NCI-H446 treated with DMSO at 0.1 percent for 48 hours (cell line): ENCODE data around the gene RTF1.
"Not testable (repeated sequence)": the region's sequence is repeated elsewhere in the genome, so short reads cannot be mapped to it uniquely, and the experiment has no call there.

Experiments
- DNase-seq: peaks from one replicate; lab custom pipeline; 2025; lab: John Stamatoyannopoulos, UW

Gene RTF1

DNA sequence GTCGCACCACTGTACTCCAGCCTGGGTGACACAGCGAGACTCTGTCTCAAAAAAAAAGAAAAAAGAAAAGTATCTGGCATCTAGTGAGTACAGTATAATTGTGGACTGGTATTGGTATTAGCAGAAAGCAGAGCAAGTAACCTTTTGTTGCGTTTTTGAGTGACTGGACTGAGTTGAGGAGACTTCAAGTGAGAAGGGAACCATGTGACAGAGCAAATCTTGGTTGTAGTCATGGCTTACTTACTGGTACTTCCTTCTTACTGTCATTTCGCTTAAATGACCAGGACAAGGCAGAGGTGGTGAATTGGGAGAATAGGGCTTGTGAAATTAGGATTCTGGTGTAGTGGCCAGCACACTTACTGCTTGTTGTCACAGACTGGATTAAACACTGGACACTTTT lies 20.6 kb downstream of the RTF1 start:
- DNase-seq = no peak

GRCh38 chr15:41438206-41438605 lies 21.3 kb downstream of the RTF1 start:
- no peak for DNase-seq

- DNase-seq = not testable (repeated sequence)
Measured at GRCh38 chr15:41438745-41439144, 21.9 kb downstream of the RTF1 start.

DNA sequence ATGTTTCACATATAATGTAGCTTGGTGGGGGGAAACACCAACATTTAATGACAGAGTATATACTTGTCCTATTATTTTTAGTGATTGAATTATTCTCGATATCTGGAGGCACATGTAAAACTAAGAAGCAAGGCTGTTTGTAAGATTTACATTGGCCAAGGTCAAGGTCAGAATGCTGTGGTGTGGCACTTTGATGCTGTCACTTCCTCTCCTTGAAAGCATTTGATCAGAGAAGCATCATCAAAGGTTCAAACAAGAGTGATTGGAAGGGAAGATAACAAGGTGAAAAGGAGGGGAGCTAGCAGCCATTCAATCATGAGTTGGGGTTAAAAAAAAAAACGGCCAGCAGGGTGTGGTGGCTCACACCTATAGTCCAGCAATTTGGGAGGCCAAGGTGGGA lies 26.4 kb downstream of the RTF1 start:
- DNase-seq = no peak

DNA sequence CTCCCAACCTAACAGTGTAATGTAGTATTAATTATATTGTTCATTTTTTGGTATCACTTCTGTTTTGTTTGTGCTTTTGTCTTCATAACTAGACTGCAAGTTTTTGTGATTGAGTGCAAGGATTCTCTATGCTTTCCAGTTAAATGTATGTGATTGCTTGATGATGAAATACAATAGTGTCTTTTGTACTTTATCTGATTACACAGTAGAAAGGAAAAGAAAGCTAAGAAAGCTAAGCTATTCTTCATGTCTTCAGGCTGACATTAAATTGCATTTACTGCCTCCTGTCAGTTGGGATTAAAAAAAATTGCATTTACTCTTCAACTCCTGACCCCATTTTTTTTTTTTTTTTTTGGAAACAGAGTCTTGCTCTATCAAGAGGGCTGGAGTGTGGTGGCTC lies 28.5 kb downstream of the RTF1 start:
- DNase-seq = no peak

GRCh38 chr15:41462084-41462795 lies 45.3 kb downstream of the RTF1 start:
- DNase-seq = no peak

DNA sequence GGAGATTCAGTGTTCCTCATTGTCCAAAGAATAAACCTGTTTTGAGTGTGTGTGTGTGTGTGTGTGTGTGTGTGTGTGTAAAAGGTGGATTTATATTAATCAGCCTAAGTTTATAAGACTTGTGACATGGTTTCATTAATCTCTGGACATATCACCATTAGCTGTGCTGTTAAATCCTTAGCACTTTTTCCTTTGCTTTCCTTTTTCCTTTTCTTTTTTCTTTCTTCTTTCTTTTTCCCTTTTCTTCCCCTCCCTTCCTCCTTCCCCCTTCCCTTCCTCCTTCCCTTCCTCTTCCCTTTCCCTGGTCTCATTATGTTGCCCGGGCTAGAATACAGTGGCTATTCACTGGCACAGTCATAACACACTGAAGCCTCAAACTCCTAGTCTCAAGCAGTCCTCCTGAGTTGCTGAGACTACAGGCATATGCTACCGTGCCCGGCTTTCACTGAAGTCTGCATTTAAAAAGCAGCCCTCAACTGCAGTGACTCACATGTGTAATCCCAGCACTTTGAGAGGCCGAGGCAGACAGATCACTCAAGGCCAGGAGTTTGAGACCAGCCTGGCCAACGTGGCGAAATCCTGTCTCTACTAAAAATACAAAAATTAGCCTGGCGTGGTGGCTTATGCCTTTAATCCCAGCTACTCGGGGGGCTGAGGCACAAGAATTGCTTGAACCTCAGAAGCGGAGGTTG lies 48.1 kb downstream of the RTF1 start:
- DNase-seq = no peak

GRCh38 chr15:41465822-41466421 lies 49.0 kb downstream of the RTF1 start:
- no peak for DNase-seq

DNA sequence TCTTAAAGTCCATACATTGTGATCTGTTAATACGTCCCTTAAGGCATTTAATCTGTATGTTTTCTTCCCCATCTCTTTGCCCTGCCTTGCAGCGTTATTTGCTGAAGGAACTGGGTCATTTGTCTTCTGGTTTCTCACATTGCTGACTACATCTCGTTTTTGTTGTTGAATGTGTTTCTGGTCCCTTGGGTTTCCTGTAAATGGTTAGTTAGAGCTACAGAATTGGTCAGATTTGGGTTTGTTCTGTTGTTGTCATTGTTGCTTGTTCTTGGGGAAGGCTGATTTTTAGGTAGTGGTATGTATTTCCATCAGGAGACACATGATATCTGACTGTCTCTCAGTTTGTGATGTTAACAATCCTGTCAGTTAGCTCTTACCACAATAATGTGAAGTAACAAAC lies 49.8 kb downstream of the RTF1 start:
- no peak for DNase-seq

DNA sequence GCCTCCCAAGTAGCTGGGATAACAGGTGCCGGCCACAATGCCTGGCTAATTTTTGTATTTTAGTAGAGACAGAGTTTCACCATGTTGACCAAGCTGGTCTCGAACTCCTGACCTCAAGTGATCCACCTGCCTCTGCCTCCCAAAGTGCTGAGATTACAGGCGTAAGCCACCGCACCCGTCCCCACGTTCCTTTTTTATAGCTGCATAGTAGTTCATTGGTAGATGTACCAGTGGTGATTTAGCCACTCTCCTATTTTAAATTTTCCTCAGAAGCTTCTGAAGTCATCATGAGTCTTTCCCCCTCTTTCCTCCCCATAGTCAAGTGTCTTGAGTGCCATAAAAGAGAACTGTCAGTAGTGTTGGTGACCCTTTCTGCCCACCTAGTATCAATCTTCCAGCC lies 52.7 kb downstream of the RTF1 start:
- DNase-seq = not testable (repeated sequence)

GRCh38 chr15:41473418-41473817 lies 56.5 kb downstream of the RTF1 start:
- no peak for DNase-seq

DNA sequence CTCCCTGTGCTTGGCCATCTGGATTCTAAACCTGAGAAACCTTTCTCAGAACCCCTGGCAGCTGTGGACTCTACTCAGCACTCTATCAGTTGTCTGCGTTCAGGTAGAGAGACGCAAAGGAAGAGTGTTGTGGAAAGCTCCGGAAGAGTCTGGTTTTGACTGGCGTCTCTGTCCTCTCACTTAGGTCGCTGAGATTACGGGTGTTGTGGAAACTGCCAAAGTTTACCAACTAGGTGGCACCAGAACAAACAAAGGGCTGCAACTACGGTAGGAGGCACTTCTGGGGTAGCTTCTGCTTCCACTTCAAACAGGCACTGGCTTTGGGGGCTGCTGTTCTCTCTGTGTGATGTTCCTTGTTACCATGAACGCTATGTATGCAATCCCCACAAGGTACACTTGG lies 57.5 kb downstream of the RTF1 start:
- no peak for DNase-seq

DNA sequence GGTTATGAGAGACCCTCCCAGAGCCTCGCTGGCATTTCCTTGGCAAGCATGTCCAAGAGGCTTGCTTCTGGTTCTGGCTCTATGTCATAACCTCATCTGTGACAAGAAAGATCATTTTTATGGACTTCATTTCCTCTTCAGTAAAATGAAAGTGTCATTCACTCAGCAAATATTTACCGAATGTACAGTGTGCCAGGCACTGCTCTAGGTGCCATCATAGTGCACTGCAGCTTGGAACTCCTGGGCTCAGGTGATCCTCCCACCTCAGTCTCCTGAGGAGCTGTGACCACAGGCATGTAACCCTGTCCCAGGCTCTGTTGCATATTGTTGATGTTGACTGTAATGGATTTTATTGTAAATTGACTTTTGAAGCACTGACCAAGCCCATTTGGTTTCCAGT lies 58.0 kb downstream of the RTF1 start:
- no peak for DNase-seq

DNA sequence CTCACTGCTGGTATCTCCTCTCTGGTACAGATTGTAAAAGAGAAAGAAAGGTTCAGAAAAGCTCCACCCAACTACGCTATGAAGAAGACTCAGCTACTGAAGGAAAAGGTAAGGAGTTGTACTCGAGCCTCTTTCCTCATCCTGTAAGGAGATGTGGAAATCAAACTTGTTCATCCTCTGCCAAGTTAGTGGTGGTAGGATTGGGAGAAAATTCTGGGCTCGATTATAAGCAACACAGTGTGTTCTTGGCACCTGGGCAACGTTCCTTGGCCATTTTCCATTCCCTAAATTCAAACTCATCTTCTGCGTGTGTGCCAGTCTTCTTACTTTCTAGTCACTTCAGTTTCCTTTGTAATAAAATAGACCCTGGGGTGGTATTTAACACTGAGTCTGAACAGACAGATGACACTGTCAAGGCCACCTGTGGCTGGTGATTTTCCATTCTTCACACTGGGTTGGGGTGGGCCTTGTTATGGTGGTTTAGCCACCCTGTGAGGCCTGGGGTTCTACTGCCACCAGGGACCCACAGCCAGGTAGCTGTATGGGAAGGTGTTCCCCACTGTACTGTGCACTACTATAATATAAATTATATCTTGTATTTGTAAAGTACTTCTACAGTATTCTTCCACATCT lies 59.6 kb downstream of the RTF1 start:
- DNase-seq = no peak

GRCh38 chr15:41480396-41481140 lies 63.7 kb downstream of the RTF1 start:
- DNase-seq = no peak

- DNase-seq = no peak
Measured at GRCh38 chr15:41482110-41482877, 65.4 kb downstream of the RTF1 start.

GRCh38 chr15:41483115-41483514 lies 66.2 kb downstream of the RTF1 start:
- DNase-seq = no peak

DNA sequence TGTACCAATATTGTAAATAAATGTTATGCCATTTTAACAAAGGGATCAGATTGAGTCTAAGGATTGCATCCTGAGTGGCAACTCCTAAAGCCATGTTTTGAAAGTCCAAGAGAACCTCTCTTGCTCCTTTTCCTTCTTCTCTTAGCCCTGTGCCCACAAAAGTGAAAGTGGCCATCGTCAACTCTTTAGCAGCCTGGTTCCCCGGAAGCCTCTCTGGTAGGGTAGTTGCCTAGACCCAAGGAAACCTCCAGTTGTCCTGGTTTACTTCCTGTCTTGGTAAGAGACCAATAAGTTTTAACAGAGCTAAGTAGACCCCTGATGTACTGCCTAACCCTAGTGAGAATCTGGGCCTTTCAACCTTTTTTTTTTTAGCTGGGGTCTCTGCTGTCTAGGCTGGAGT lies 66.6 kb downstream of the RTF1 start:
- DNase-seq = no peak

- DNase-seq = no peak
Measured at GRCh38 chr15:41484937-41485625, 68.2 kb downstream of the RTF1 start.

- no peak for DNase-seq
Measured at GRCh38 chr15:41486286-41486685, 69.4 kb downstream of the RTF1 start.

DNA sequence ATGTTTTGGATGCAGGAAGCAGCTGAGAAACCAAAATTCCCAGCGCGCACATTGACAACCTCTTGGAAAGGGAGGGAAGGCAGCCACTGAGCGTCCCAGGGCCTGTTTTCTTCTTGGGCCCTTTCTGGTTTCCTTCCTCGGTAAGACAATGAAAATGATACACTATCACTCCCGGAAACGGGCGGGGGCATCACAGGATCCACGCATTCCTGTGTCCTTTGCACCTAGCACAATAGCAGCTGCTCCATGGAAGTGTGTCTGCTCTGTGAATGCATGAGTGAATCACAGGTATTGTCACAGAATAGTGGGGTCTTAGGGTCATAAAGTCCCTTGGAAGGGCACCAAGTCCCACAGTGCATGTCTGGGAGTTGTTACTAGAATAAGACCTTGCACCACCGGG lies 70.5 kb downstream of the RTF1 start:
- DNase-seq = no peak
